PC-9 (cell line): ENCODE results near the gene UCN3.

Experiments
- EZH2 ChIP-seq: fragments of 200-600 bp; sonication (generic); IDR thresholded peaks from 2 replicates; pipeline ENCODE4 v1.8.0; 2017; ENCODE audit warnings: antibody characterized with exemption, low read depth
- TF ChIP-seq, protein P1 (sequence below): fragments of 200-600 bp; sonication (generic); conservative IDR thresholded peaks from 2 replicates; pipeline ENCODE4 v1.6.1; 2017; ENCODE audit warnings: mixed run types, antibody characterized with exemption, mild to moderate bottlenecking, moderate library complexity

- TF ChIP-seq, protein P1, sequence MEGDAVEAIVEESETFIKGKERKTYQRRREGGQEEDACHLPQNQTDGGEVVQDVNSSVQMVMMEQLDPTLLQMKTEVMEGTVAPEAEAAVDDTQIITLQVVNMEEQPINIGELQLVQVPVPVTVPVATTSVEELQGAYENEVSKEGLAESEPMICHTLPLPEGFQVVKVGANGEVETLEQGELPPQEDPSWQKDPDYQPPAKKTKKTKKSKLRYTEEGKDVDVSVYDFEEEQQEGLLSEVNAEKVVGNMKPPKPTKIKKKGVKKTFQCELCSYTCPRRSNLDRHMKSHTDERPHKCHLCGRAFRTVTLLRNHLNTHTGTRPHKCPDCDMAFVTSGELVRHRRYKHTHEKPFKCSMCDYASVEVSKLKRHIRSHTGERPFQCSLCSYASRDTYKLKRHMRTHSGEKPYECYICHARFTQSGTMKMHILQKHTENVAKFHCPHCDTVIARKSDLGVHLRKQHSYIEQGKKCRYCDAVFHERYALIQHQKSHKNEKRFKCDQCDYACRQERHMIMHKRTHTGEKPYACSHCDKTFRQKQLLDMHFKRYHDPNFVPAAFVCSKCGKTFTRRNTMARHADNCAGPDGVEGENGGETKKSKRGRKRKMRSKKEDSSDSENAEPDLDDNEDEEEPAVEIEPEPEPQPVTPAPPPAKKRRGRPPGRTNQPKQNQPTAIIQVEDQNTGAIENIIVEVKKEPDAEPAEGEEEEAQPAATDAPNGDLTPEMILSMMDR = no peak
- TF ChIP-seq EZH2 = no peak
Measured at GRCh38 chr10:5381187-5381586, 16.4 kb downstream of the UCN3 start.
